Measurements from ENCODE around the gene WRAP53. TPM values are rescaled to one million over a fixed set of nuclear protein-coding genes. Genes with fewer than 3 reads are reported as not detected.

WRAP53 gene
- total RNA-seq, 1 donor = 4.3 TPM

GRCh38 chr17:7712111-7712771 is 24.0 kb downstream of the WRAP53 start:
- H3K4me1 ChIP-seq (ENCODE audit: insufficient read depth, low read length) = peaks cover 8% of the 10 kb centered on the region
- no peaks in the 10 kb centered on the region for H4K20me1 ChIP-seq (ENCODE audit: insufficient read depth, low read length)
- no peaks in the 10 kb centered on the region for H3K79me2 ChIP-seq (ENCODE audit: insufficient read depth, low read length)
- H3K9me3 ChIP-seq (ENCODE audit: low read depth, low read length) = no peaks in the 10 kb centered on the region
- peak; percentile 45 for DNase-seq (ENCODE audit: insufficient read length, low spot score, missing footprints)
- no peak overlapping the region for H3K4me2 ChIP-seq (ENCODE audit: insufficient read depth, low read length)
- peaks cover 42% of the 10 kb centered on the region for H3K27me3 ChIP-seq (ENCODE audit: insufficient read depth, low read length)
- H3K4me3 ChIP-seq (ENCODE audit: insufficient read depth, low read length) = no peak overlapping the region
- H3K27ac ChIP-seq (ENCODE audit: low read depth, low read length) = no peak overlapping the region
- no peak for TF ChIP-seq CTCF (IDR thresholded peaks at IDR 0.05; ENCODE audit: extremely low read depth, low read depth, low read length)
- no peaks in the 10 kb centered on the region for H3K36me3 ChIP-seq (ENCODE audit: insufficient read depth, low read length)
- no peak overlapping the region for H2AFZ ChIP-seq (ENCODE audit: low read length)

GRCh38 chr17:7713782-7714181 is 25.5 kb downstream of the WRAP53 start:
- Histone ChIP-seq H4K20me1 (ENCODE audit: insufficient read depth, low read length) (no peaks in the 10 kb centered on the region), H3K27me3 (ENCODE audit: insufficient read depth, low read length) (peaks cover 45% of the 10 kb centered on the region), H3K4me3 (ENCODE audit: insufficient read depth, low read length) (no peak overlapping the region), H3K4me1 (ENCODE audit: insufficient read depth, low read length) (peaks cover 16% of the 10 kb centered on the region), H3K79me2 (ENCODE audit: insufficient read depth, low read length) (no peaks in the 10 kb centered on the region), H3K4me2 (ENCODE audit: insufficient read depth, low read length) (no peak overlapping the region), H3K27ac (ENCODE audit: low read depth, low read length) (no peak overlapping the region), H3K9me3 (ENCODE audit: low read depth, low read length) (no peaks in the 10 kb centered on the region), H2AFZ (ENCODE audit: low read length) (no peak overlapping the region), H3K36me3 (ENCODE audit: insufficient read depth, low read length) (no peaks in the 10 kb centered on the region)
- DNase-seq (ENCODE audit: insufficient read length, low spot score, missing footprints) = peak; percentile 76
- TF ChIP-seq CTCF (IDR thresholded peaks at IDR 0.05; ENCODE audit: extremely low read depth, low read depth, low read length) = no peak

GRCh38 chr17:7714721-7715594 is 26.7 kb downstream of the WRAP53 start:
- DNase-seq (ENCODE audit: insufficient read length, low spot score, missing footprints) = peak; percentile 50
- peaks cover 56% of the 10 kb centered on the region for H3K27me3 ChIP-seq (ENCODE audit: insufficient read depth, low read length)
- H3K27ac ChIP-seq (ENCODE audit: low read depth, low read length) = no peak overlapping the region

More at GRCh38 chr17:7714721-7715594, 26.7 kb downstream of the WRAP53 start:
- Histone ChIP-seq H4K20me1 (ENCODE audit: insufficient read depth, low read length) (no peaks in the 10 kb centered on the region), H3K36me3 (ENCODE audit: insufficient read depth, low read length) (no peaks in the 10 kb centered on the region), H3K9me3 (ENCODE audit: low read depth, low read length) (no peaks in the 10 kb centered on the region), H3K4me2 (ENCODE audit: insufficient read depth, low read length) (no peak overlapping the region), H2AFZ (ENCODE audit: low read length) (no peak overlapping the region), H3K79me2 (ENCODE audit: insufficient read depth, low read length) (no peaks in the 10 kb centered on the region), H3K4me1 (ENCODE audit: insufficient read depth, low read length) (peaks cover 16% of the 10 kb centered on the region), H3K4me3 (ENCODE audit: insufficient read depth, low read length) (no peak overlapping the region)
- no peak for TF ChIP-seq CTCF (IDR thresholded peaks at IDR 0.05; ENCODE audit: extremely low read depth, low read depth, low read length)
